Stimulated activated CD4-positive, alpha-beta T cell treated with anti-CD3 and anti-CD28 coated beads, Interleukin-1b, Interleukin-23, amount 100 ng/mL, for 24 hours (primary cell): ENCODE results near the gene NPR2.

Experiments
- DNase-seq, 4 experiments: peaks; one replicate each; pipeline ENCODE4 v3.0.0-alpha.2; 2020; ENCODE audit warnings: low read depth in 4 of 4, low spot score in 1 of 4

Gene NPR2

GRCh38 chr9:35798658-35799374, 7.4 kb downstream of the NPR2 start:
- peak in 3 of 4 experiments; percentile 26 to 37 (median 35) for DNase-seq

GRCh38 chr9:35800530-35800929, 9.1 kb downstream of the NPR2 start:
- no peak for DNase-seq

GRCh38 chr9:35801328-35802128, 10.1 kb downstream of the NPR2 start:
- DNase-seq, result no peak

- DNase-seq, result no peak
These were observed 14.7 kb downstream of the NPR2 start for GRCh38 chr9:35806101-35806500.

- DNase-seq, result no peak
These were observed 17.0 kb downstream of the NPR2 start for GRCh38 chr9:35808433-35808832.

- no peak for DNase-seq
These were observed 18.7 kb downstream of the NPR2 start for GRCh38 chr9:35810122-35810521.

GRCh38 chr9:35811381-35812024, 20.1 kb downstream of the NPR2 start:
- no peak for DNase-seq

GRCh38 chr9:35812025-35812602, 20.7 kb downstream of the NPR2 start, which contains the start of gene SPAG8:
Gene SPAG8 (minus strand): TSS chr9:35812262. CDS start chr9:35812147, 115 bp downstream.
- DNase-seq, result peak; percentile 75 to 88 (median 86)

- DNase-seq, result no peak
These were observed 22.2 kb downstream of the NPR2 start for GRCh38 chr9:35813434-35814105.

GRCh38 chr9:35814106-35814840, 22.9 kb downstream of the NPR2 start:
- DNase-seq, result no peak

- DNase-seq, result peak; percentile 83 to 99 (median 92)
These were observed 23.6 kb downstream of the NPR2 start, which contains the start of gene HINT2 for GRCh38 chr9:35814841-35815543. Gene HINT2 (minus strand): TSS chr9:35815042. CDS start chr9:35814979, 63 bp downstream.

GRCh38 chr9:35816708-35817107, 25.3 kb downstream of the NPR2 start:
- no peak for DNase-seq

- no peak for DNase-seq
These were observed 26.9 kb downstream of the NPR2 start for GRCh38 chr9:35818341-35818740.

GRCh38 chr9:35820076-35820475, 28.7 kb downstream of the NPR2 start:
- DNase-seq, result no peak

GRCh38 chr9:35822926-35823325, 31.5 kb downstream of the NPR2 start:
- DNase-seq, result no peak

- no peak for DNase-seq
These were observed 34.8 kb downstream of the NPR2 start for GRCh38 chr9:35826071-35826701.

- no peak for DNase-seq
These were observed 36.1 kb downstream of the NPR2 start for GRCh38 chr9:35827486-35827885.

GRCh38 chr9:35828716-35829083, 37.3 kb downstream of the NPR2 start, which contains the start of gene FAM221B:
Gene FAM221B (minus strand): TSS chr9:35828732. CDS start chr9:35826161, 2,571 bp downstream.
- no peak for DNase-seq
